ENCODE measurements around the gene YPEL1. TPM values are rescaled to one million over a fixed set of nuclear protein-coding genes. Genes with fewer than 3 reads are reported as not detected.
"Not testable (repeated sequence)": the region's sequence is repeated elsewhere in the genome, so short reads cannot be mapped to it uniquely, and the experiment has no call there.

YPEL1 gene
- total RNA-seq, 1 experiment from 2014 or later, result 4.0 TPM

- H3K36me3 ChIP-seq, result no peaks in the 10 kb centered on the region
- no peaks in the 10 kb centered on the region for H3K9me3 ChIP-seq (replicated peaks)
- DNase-seq, result no peak
- H3K4me3 ChIP-seq, result no peak overlapping the region
- peaks cover 13% of the 10 kb centered on the region; the same call in 1 of the 2 replicates for H3K4me1 ChIP-seq
- no peak overlapping the region for H3K27ac ChIP-seq
- no peaks in the 10 kb centered on the region for H3K27me3 ChIP-seq
Observed at GRCh38 chr22:21719024-21719423, 16.6 kb downstream of the YPEL1 start.

GRCh38 chr22:21718499-21718898 lies 17.1 kb downstream of the YPEL1 start:
- Histone ChIP-seq H3K9me3 (replicated peaks) (no peaks in the 10 kb centered on the region), H3K27ac (no peak overlapping the region), H3K27me3 (no peaks in the 10 kb centered on the region), H3K4me3 (no peak overlapping the region), H3K36me3 (no peaks in the 10 kb centered on the region), H3K4me1 (peaks cover 16% of the 10 kb centered on the region)
- no peak for DNase-seq

GRCh38 chr22:21716395-21717122 lies 19.0 kb downstream of the YPEL1 start:
- not testable (repeated sequence) for H3K9me3 ChIP-seq (replicated peaks); H3K27me3 ChIP-seq; H3K4me3 ChIP-seq; H3K27ac ChIP-seq; DNase-seq; H3K36me3 ChIP-seq
- H3K4me1 ChIP-seq, result peaks cover 19% of the 10 kb centered on the region

- Histone ChIP-seq H3K9me3 (replicated peaks) (no peaks in the 10 kb centered on the region), H3K4me1 (peaks cover 19% of the 10 kb centered on the region), H3K4me3 (peak overlapping the region; percentile 38), H3K36me3 (no peaks in the 10 kb centered on the region), H3K27ac (peak overlapping the region; percentile 41), H3K27me3 (no peaks in the 10 kb centered on the region)
- peak in 1 of 2 experiments; percentile 32 for DNase-seq
Observed at GRCh38 chr22:21714786-21715185, 20.8 kb downstream of the YPEL1 start.

GRCh38 chr22:21714059-21714770 lies 21.4 kb downstream of the YPEL1 start:
- peak overlapping the region; percentile 38 for H3K4me3 ChIP-seq
- peak overlapping the region; percentile 41 for H3K27ac ChIP-seq
- H3K36me3 ChIP-seq, result no peaks in the 10 kb centered on the region
- H3K9me3 ChIP-seq (replicated peaks), result no peaks in the 10 kb centered on the region
- DNase-seq, result peak; percentile 75 to 80
- peaks cover 19% of the 10 kb centered on the region for H3K4me1 ChIP-seq
- no peaks in the 10 kb centered on the region for H3K27me3 ChIP-seq

- Histone ChIP-seq H3K27me3 (no peaks in the 10 kb centered on the region), H3K4me3 (peak overlapping the region; percentile 38), H3K9me3 (replicated peaks) (no peaks in the 10 kb centered on the region), H3K36me3 (no peaks in the 10 kb centered on the region), H3K27ac (peak overlapping the region; percentile 41; the same call in 1 of the 2 replicates), H3K4me1 (peaks cover 23% of the 10 kb centered on the region)
- peak in 1 of 2 experiments; percentile 28 for DNase-seq
Observed at GRCh38 chr22:21713428-21714058, 22.1 kb downstream of the YPEL1 start.

- H3K4me3 ChIP-seq, result peak overlapping the region; percentile 39
- H3K4me1 ChIP-seq, result peaks cover 29% of the 10 kb centered on the region
- no peak overlapping the region; the same call in 1 of the 2 replicates for H3K27ac ChIP-seq
- H3K27me3 ChIP-seq, result no peaks in the 10 kb centered on the region
- no peaks in the 10 kb centered on the region for H3K36me3 ChIP-seq
- DNase-seq, result peak; percentile 86 to 94
- H3K9me3 ChIP-seq (replicated peaks), result no peaks in the 10 kb centered on the region
Observed at GRCh38 chr22:21712751-21713427, 22.7 kb downstream of the YPEL1 start.

GRCh38 chr22:21711851-21712250 lies 23.7 kb downstream of the YPEL1 start:
- Histone ChIP-seq H3K4me3 (no peak overlapping the region), H3K27ac (no peak overlapping the region), H3K9me3 (replicated peaks) (no peaks in the 10 kb centered on the region), H3K27me3 (no peaks in the 10 kb centered on the region), H3K36me3 (no peaks in the 10 kb centered on the region), H3K4me1 (peaks cover 37% of the 10 kb centered on the region)
- no peak for DNase-seq

- Histone ChIP-seq H3K4me3 (no peak overlapping the region), H3K27me3 (no peaks in the 10 kb centered on the region), H3K36me3 (no peaks in the 10 kb centered on the region), H3K9me3 (replicated peaks) (no peaks in the 10 kb centered on the region), H3K27ac (no peak overlapping the region), H3K4me1 (peaks cover 33% of the 10 kb centered on the region)
- no peak for DNase-seq
Observed at GRCh38 chr22:21710156-21710555, 25.4 kb downstream of the YPEL1 start.

GRCh38 chr22:21709688-21710087 lies 25.9 kb downstream of the YPEL1 start:
- no peak overlapping the region for H3K27ac ChIP-seq
- H3K4me3 ChIP-seq, result no peak overlapping the region
- no peaks in the 10 kb centered on the region for H3K27me3 ChIP-seq
- DNase-seq, result no peak
- H3K9me3 ChIP-seq (replicated peaks), result no peaks in the 10 kb centered on the region
- no peaks in the 10 kb centered on the region for H3K36me3 ChIP-seq
- H3K4me1 ChIP-seq, result peaks cover 28% of the 10 kb centered on the region

GRCh38 chr22:21708960-21709359 lies 26.6 kb downstream of the YPEL1 start:
- Histone ChIP-seq H3K36me3 (no peaks in the 10 kb centered on the region), H3K27ac (no peak overlapping the region), H3K4me1 (peaks cover 25% of the 10 kb centered on the region), H3K4me3 (no peak overlapping the region), H3K9me3 (replicated peaks) (no peaks in the 10 kb centered on the region), H3K27me3 (no peaks in the 10 kb centered on the region)
- no peak for DNase-seq

- Histone ChIP-seq H3K9me3 (replicated peaks) (no peaks in the 10 kb centered on the region), H3K27ac (peak overlapping the region; percentile 49), H3K36me3 (no peaks in the 10 kb centered on the region), H3K4me1 (peaks cover 19% of the 10 kb centered on the region), H3K4me3 (no peak overlapping the region), H3K27me3 (no peaks in the 10 kb centered on the region)
- DNase-seq, result peak; percentile 70 to 84
Observed at GRCh38 chr22:21707677-21708076, 27.9 kb downstream of the YPEL1 start.

GRCh38 chr22:21703684-21704316 lies 31.8 kb downstream of the YPEL1 start:
- Histone ChIP-seq H3K4me3 (no peak overlapping the region), H3K27me3 (no peaks in the 10 kb centered on the region), H3K27ac (no peak overlapping the region), H3K9me3 (replicated peaks) (no peaks in the 10 kb centered on the region), H3K36me3 (0 out of 2 replicates have a peak, but pooled peaks cover 6% of the 10 kb centered on the region), H3K4me1 (peaks cover 25% of the 10 kb centered on the region)
- DNase-seq, result no peak

Measured in SJCRH30 (cell line).